Measurements from ENCODE around the gene EXO5.

DNA sequence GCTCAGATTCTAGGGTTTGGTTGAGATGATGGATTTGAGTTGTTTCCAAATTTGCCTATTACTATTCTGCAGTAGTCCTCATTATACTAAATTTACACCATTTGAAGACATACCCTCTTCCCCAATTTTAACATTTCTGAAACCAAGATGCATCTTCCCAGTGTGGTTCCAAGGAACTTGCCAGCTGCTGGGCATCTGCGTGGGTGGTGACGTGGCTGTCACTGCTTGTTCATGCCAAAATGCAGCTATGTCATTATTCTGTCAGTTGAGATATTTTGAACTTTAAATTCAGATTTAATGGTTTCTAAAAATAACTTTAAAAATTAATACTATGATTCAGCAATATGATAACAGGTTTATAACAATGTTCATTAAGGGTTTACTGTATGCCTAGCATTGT, 30.3 kb upstream of the EXO5 start:
- TF ChIP-seq CTCF (conservative IDR thresholded peaks at IDR 0.05 in 1 of 2, IDR thresholded peaks at IDR 0.05 in 1 of 2; ENCODE audit: extremely low read depth in 1 of 2, insufficient read depth in 1 of 2, low read depth in 1 of 2, low read length in 2 of 2) = no peak
- no peak for TF ChIP-seq EZH2 (IDR thresholded peaks at IDR 0.05; ENCODE audit: borderline replicate concordance, low read length)

Data from mammary epithelial cell (primary cell).